Hair follicle dermal papilla cell (primary cell): ENCODE data around the gene TRA2B. TPM values are rescaled to one million over a fixed set of nuclear protein-coding genes. Genes with fewer than 3 reads are reported as not detected.

ENCODE experiments used
- total RNA-seq: library from RNA; depleted of rRNA; stranded (reverse); fragments of >200 nt; gene quantifications from 2 replicates; pipeline ENCODE4 v1.2.3, GENCODE V29; 2012

TRA2B gene
- total RNA-seq, result 129 and 159 TPM in 2 replicates

GRCh38 chr3:185937689-185938374, at the start of gene TRA2B:
TRA2B (minus strand) TSS chr3:185938014; CDS start chr3:185937860, 154 bp downstream.

Other genes with a start within 250 kb of the TRA2B start
- gene IGF2BP2, start 113.0 kb downstream of the TRA2B start, total RNA-seq, result 73.0 and 81.0 TPM in 2 replicates
- 24.8 and 27.9 TPM in 2 replicates for gene ETV5, start 171.1 kb upstream of the TRA2B start, total RNA-seq